NCI-H2081 treated with DMSO at 0.1 percent for 48 hours (cell line): Measurements from ENCODE around the gene FBXL17.

Source experiments
- DNase-seq: peaks from one replicate; lab custom pipeline; 2025; lab: John Stamatoyannopoulos, UW

Gene FBXL17

DNA sequence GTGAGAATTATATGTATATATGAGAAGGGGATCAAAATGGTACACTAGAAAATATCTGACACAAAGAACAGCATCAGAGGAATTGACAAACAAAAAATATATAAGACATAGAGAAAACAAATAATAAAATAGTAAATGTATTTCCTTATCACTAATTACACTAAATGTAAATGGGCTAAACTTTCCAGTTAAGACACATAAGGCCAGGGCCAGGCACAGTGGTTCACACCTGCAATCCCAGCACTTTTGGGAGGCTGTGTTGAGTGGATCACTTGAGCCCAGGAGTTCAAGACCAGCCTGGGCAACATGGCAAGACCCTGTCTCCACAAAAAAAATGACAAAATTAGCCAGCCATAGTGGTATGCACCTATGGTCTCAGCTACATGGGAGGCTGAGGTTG, 8.5 kb downstream of the FBXL17 start:
- no peak for DNase-seq

DNA sequence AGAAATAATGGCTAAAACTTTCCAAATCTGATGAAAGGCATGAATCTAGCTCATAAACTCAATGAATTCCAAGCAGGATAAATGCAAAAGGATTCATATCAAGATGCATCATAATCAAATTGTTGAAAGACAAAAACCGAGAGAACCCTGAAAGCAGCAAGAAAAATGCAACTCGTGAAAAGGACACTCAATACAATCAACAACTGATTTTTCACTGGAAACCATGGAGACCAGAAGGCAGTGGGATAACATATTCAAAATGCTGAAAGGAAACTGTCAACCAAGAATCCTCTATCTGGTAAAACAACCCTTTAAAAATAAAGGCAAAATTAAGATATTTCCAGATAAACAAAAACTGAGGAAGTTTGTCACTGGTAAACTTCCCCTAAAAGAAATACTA, 9.5 kb downstream of the FBXL17 start:
- DNase-seq = no peak

DNA sequence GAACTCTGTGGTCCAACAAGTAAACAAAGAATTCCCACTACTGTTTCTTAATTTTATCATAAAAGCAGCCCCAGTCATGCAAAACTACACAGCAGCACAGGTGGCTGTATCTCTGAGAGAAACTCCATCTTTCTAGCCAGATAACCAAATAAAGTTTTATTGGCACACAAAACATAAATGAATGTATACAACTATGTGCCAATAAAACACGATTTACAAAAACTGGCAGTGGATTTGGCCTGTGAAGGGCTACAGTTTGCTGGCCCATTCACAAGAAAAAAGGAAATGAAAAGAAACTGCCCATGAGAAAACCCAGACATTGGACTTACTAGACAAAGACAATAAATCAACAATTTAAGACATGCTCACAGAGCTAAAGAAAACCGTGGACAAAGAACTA, 10.6 kb downstream of the FBXL17 start:
- no peak for DNase-seq

DNA sequence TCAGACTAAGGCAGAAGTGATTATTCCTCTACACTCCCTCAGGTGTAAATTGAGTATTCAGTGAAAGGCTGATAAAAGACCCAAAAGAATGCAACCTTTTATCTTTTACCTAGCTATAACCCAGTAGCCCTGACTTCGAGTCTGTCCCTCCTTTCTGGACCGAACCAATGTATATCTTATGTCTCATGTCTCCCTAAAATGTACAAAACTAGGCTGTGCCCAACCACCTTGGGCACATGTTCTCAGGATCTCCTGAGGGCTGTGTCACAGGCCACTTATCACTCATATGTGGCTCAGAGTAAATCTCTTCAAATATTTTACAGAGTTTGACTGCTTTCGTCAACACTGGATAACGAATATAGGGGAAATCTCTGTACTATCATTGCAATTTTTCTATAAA, 12.7 kb downstream of the FBXL17 start:
- no peak for DNase-seq

DNA sequence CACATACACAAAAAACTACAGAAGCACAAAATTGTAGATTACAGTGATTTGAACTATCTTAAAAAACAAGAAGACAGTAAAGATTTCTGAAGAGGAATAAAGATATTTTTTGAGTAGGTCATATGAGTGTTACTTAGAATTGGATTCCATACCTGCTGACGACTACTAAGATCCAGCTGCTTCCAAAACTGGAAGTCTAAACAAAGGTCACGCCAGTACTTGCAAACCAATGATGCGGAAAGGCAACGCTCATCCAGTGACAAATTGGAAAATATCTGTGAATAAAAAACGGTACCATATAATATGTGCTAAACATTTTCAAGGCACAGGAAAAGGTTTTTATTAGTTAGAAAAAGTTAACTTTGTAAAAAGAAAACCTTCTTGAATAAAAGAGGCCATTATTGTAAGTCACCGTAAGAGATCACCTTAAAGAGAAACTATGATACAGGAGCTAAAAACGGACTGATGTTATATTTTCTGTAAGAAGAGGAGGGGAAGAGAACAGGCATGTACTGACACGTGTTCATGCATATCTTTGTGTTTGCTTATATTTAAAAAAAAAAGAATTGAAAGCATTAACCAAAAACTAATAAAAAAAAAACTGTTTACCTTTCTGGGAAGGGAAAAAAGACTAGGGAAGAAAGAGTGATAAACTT, 14.1 kb downstream of the FBXL17 start:
- DNase-seq = no peak

DNA sequence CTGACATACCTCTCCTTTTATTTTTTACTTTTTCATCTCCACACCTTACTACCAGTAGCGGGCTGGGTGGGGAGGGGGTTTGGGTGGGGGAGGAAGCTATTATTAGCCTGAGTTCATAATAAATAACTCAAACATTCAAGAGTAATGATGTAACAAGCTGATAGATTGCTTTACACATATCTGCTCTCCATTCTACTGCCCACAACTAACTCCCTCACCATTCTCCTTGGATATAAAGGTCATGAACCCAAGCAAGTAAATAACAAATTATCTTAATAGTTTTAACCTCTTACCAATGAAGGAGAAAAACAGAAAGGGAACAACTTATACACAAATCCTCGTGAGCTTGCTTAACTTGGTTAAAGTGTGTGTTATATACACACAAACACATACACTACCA, 15.4 kb downstream of the FBXL17 start:
- DNase-seq = no peak

DNA sequence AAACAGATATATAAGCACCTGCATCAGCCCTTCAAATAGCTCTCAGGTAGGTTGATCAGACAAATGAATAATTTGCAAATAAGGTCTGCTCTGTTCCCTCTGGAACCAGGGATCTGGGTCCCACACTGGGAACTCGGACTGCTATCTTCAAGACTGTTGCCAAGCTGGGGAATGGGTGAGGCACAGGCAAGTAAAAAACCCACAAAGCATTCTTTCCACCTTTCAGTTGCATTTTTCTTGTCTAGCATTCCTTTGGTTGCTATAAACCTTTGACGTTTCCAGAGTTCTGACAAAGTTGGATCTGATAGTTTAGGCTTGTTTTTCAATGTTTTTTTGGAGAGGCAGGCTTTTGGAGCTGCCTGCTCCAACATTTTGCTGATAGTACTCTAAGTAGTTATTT, 20.1 kb downstream of the FBXL17 start:
- no peak for DNase-seq

DNA sequence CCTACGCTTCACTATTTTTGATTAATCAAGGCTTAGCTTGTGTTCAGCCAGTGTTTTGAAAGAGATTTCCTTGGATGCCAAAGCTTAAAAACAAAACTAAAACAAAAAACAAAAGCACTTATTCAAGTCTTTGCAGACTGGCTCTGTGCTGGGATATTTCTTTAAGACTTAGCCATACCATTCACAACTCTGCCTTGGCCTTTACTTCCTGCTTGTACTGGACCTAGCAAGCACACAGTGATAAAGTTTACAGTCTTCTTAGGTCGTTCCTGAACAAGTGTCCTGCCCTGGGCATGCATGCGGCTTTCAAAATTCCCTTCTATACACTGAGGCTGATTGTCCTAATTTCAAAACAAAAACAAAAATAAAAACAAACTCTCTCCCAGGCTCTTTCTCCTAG, 20.7 kb downstream of the FBXL17 start:
- no peak for DNase-seq

DNA sequence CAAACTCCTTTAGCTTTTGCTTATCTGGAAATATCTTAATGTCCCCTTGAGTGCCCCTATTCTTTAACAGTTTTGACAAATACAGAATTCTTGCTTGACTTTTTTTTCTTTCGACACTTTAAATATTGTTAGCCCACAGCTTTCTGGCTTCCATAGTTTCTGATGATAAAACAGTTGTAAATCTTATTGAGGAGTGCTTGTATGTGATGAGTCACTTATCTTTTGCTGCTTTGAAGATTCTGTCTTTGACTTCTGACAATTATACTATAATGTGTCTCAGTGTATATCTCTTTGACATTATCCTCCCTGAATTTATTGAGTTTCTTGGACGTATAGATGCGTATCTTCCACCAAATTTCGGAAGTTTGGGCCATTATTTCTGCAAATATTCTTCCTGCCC, 21.6 kb downstream of the FBXL17 start:
- DNase-seq = no peak

DNA sequence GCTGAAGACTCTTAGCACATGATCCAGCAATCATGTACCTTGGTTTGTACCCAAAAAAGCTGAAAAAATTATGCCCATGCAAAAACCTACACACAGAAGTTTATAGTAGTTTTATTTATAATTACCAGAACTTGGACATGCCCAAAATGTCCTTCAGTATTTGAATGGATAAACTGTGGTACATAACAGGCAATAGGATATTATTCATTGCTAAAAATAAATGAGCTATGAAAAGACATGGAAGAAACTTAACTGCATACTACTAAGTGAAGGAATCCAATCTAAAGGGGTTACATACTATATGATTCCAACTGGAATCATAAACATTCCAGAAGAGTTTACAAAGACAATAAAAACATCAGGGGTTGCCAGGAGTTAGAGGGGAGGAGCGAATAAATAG, 25.6 kb downstream of the FBXL17 start:
- DNase-seq = no peak

DNA sequence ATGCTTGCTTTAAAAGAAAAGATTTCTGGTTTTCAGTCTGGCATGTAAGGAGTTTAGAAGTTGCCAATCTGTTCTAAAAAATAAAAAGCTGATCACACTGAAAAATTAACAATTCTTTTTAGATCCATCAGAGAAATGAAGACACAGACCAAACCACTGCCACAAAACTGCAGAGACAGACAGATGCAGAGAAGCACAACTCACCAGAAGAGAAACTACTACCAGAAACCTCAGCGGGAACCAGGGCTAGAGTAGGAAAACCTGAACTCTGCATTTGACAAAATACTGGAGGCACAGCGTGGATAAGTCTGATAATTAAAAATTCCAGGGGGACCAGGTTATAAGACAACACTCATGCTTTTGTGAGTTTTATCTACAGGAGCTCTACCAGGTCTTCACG, 28.8 kb downstream of the FBXL17 start:
- no peak for DNase-seq

DNA sequence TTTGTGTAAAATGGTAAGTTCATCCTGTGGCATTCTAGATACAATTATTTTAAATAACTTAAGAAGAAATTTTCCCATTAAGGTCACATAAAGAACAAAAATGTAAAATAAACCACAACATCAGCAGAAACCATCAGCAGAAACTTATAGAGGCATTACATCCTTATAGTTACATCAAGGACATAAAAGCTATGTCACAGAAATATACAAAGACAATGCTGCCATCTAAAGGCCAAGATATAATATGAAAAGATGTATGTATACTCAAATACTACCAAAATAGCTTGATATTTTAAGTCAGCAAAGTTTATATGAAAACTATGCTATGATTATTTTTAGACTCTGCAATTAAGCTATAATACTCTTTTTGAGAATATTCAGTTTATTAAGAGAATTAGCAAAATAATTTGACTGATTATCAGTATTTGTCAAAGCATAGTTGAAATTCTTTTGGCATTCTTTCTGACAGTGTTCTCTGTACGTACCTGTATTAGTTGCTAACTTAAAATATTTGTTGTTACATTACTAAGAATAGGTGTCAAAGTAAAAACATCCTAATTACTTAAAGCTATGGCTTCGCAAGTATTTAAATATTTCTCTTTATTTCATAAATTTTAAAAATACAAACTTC, 36.2 kb downstream of the FBXL17 start:
- DNase-seq = no peak

DNA sequence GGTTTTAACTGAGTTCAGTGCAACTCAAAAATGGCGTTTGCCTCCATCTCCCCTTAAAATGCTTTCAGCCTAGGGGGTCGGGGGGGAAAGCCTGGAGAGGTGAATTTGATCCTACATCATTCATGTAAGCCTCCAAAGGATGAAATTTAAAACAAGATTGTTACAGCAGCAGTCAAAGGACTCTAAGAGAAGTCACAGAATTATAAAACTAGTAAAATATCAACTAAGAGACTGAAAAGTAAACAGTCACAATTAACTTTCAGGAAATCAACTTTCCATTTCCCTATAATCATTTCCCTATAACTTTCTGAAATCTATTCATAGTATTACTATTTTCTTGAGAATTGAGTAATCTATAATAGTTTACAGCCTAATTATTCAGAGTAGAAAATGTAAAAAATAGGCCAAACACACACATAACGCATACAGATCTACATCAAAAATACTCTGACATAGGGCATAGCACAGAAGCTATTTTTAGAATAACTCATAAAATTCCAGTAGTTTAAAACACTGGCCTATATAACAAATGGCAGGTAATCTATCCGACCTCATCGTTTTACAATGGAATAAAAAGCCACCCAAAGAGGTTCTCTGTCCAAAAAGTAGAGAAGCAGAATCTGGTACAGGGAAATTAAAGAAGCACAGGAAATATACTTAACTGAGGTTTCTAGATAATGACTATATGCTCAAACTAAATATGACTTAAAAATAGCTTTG, 37.6 kb downstream of the FBXL17 start:
- DNase-seq = no peak

DNA sequence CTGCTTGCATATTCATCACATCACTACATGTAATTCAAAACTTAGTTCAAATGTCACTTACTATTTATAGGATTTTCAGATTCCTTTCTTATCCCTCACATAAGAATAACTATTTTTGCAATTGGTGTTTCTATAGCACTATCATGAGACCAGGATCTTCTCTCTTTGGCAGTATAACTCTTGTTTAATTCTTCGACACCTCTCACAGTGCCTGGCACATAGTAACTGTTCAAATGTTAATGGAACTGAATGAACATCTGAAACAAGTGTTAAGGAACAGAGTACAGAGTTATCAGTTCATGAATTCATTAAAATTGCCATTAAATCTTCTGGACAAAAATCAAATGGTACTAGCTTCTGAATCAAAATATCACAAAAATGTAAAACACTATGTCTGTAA, 40.0 kb downstream of the FBXL17 start:
- DNase-seq = no peak

DNA sequence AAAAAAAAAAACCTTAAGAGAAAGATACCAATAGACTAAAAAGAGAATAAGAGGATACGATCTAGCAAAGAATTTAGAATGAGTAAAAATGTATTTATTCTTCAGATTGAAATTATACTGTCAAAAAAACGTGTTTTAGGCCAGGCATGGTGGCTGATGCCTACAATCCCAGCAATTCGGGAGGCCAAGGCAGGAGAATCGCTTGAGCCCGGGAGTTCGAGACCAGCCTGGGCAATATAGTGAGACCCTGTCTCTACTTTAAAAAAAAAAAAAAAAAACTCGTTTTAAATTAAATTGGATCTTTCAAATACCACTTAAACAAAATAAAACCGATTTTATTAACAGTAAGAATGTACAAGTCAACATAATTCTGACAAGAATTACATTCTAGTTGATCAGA, 41.8 kb downstream of the FBXL17 start:
- DNase-seq = no peak

DNA sequence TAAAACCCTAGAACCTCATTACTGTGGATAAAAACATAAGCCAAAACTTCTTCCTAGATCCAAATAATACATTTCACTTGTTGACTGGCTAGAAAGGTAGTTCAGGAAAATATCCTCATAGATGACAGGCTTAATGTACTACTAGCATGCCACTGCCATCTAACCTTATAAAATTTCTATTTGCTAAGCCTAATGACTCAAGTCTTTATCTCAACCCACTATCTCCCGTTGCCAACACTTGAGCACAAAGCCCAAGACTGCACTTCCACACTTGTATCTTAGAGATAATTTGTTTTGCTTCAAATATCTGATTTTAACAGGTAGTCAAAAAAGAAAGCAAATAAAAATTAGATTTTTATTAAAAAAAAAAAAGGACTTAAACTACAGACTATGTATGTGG, 42.7 kb downstream of the FBXL17 start:
- DNase-seq = no peak

DNA sequence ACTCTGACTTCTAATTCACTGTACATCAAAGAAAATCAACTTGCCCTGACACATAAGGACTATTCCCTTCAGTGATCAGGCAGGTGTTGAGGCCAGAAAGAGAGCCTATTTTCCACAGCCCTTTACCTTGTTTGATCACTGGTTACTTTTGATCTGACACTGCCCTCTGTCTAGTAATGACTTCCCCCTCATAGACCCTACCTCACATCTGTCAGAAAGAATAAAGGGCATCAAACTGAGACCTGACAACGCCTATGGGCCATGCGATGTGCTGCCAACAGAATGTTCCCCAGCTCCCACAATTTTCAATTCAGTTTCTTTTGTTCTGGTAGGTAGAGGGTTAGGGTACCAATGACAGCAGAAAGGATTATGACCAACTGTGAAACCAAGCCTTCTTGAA, 47.7 kb downstream of the FBXL17 start:
- no peak for DNase-seq

DNA sequence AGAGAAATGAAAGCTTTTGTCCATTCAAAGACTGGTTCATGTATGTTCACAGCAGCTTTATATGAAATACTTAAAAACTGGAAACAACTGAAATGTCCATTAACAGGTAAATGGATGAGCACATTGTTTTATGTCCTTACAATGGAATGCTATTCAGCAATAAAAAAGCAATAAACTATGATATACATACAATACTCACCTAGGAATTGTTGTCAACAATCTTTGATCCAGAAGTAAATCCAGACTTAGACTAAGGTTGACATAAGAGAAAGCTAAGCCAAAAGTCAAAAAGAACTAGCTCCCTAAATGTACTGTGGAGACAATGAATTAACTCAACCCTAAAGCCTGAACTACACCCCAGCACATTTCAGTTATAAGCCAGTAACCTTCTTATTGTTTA, 54.9 kb downstream of the FBXL17 start:
- no peak for DNase-seq

DNA sequence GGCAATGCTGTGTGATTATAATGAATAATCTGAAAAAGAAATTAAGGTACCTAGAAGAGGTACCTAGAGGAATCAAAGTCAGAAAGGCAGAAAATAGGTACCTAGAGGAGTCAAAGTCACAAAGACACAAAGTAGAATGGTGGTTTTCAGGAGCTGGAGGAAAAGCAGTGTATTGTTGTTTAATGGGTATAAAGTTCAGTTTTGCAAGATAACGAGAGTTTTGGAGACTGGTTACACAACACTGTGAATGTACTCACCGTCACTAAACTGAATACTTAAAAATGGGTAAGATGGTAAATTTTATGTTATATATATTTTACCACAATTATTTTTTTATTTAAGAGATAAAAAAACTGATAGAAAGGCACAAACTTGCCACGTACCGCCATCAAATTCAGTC, 57.0 kb downstream of the FBXL17 start:
- no peak for DNase-seq

DNA sequence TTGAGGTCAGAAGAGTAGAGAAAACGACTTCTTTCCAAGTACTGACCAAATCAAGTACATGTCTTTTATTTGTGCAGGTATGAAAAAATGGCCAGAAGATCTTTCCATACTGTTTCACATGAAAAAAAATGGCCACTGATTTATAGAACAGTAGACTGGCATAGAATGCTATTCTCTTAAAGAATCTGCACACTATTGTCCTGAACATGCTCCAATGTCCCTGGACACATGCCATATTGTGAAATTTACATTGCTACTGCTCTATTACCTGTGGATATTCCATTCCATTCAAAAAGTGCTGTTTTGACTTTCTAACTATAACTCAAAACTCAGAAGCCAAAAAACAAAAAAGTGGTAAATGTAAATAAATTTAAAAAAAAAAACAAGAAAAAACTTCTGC, 60.6 kb downstream of the FBXL17 start:
- no peak for DNase-seq

DNA sequence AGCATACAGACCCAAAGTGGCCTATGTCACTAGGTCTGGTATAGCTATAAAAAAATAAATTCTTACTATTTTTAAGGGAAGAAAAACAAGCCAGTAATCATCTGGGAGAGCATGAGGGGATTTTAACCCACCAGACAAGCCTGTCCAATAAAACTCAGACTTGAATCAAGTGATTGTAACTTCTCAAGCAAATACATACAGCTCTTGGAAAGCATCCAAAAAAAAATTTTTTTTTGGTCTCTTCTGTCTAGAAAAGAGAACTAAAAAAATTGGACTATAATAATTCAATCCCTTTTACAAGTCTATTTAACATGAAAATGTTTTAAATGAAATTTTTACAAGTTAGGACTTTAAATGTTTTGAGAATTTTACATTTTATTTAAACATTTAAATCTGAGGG, 61.7 kb downstream of the FBXL17 start:
- DNase-seq = no peak

DNA sequence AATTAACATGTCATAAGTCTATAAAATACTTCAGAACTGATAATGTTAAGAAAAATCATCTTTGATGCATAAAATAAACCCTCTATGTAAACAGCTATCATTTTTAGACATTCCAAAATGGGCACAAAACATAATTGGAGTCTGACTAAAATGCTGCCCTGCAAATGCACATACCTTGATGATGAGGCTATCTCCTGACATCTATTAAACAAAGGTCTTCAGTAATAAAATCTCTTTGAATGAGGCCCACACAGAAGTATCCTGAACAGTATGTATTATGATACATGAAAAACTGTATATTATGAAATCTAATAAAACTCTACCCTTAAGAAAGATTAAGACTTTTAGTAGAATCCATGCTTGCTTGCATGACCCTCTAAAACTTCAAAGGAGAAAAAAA, 66.1 kb downstream of the FBXL17 start:
- DNase-seq = no peak

DNA sequence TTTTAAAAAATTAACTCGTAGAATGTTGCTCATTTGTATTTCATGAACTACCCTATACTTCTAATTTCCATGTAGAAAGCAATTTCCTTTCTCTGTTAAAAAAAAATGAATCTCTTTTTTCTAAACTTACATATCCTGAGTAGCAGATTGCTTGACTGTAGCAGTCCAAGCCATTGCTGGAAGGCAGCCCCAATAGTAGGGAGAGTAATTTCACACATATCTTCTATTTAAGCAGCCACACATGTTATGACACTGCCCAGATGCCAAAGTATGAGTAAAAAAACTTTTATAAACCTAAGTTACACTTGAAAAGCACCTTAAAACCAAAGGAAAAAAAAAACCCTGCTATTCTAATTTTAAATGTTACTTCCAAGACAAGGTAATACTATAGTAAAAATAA, 69.6 kb downstream of the FBXL17 start:
- no peak for DNase-seq

DNA sequence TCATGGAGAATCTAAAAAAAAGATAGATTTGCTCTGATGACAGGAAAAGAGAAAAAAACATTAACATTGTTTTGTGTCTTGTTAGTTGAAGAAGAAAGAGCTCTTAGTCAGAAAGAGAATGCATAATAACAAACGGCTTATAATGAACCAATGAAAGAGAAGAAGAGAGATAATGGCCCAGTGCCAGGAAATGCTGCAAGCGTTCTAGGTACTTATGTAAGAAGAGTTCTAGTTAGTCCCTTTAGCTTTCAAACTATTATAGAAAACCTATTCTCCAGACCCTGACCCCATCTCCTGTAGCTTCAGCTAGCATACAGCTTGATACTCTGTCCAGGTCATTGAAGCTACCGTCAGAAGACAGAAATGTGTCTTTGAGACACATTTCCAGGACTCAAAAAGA, 70.2 kb downstream of the FBXL17 start:
- DNase-seq = no peak
